GM18526 (cell line): ENCODE data around the gene PPP6R3.

Experiments used
- POLR2A ChIP-seq: IDR thresholded peaks from 3 replicates; pipeline ENCODE4 v1.6.1; 2011; ENCODE audit not compliant: insufficient read length; ENCODE audit errors: extremely low read depth

Gene PPP6R3

GRCh38 chr11:68569357-68569756, 108.8 kb downstream of the PPP6R3 start:
- TF ChIP-seq POLR2A, result no peak

GRCh38 chr11:68570691-68571090, 110.1 kb downstream of the PPP6R3 start:
- TF ChIP-seq POLR2A, result no peak

- no peak for TF ChIP-seq POLR2A
Measured at GRCh38 chr11:68574308-68574707, 113.8 kb downstream of the PPP6R3 start.

- no peak for TF ChIP-seq POLR2A
Measured at GRCh38 chr11:68575025-68575665, 114.6 kb downstream of the PPP6R3 start.

GRCh38 chr11:68579455-68579854, 118.9 kb downstream of the PPP6R3 start:
- no peak for TF ChIP-seq POLR2A

GRCh38 chr11:68581439-68581838, 120.9 kb downstream of the PPP6R3 start:
- no peak for TF ChIP-seq POLR2A

GRCh38 chr11:68581901-68582300, 121.3 kb downstream of the PPP6R3 start:
- no peak for TF ChIP-seq POLR2A

- no peak for TF ChIP-seq POLR2A
Measured at GRCh38 chr11:68582416-68583040, 122.0 kb downstream of the PPP6R3 start.

GRCh38 chr11:68583041-68583446, 122.5 kb downstream of the PPP6R3 start:
- no peak for TF ChIP-seq POLR2A

GRCh38 chr11:68584097-68584496, 123.5 kb downstream of the PPP6R3 start:
- no peak for TF ChIP-seq POLR2A

GRCh38 chr11:68584991-68585524, 124.5 kb downstream of the PPP6R3 start:
- TF ChIP-seq POLR2A, result no peak

GRCh38 chr11:68589547-68590216, 129.1 kb downstream of the PPP6R3 start:
- TF ChIP-seq POLR2A, result no peak

- TF ChIP-seq POLR2A, result no peak
Measured at GRCh38 chr11:68591719-68592118, 131.2 kb downstream of the PPP6R3 start.

- no peak for TF ChIP-seq POLR2A
Measured at GRCh38 chr11:68593441-68593840, 132.9 kb downstream of the PPP6R3 start.

- TF ChIP-seq POLR2A, result no peak
Measured at GRCh38 chr11:68594123-68594522, 133.6 kb downstream of the PPP6R3 start.

- no peak for TF ChIP-seq POLR2A
Measured at GRCh38 chr11:68596231-68596630, 135.7 kb downstream of the PPP6R3 start.
